T-cell (primary cell): ENCODE data around the gene HHEX. TPM values are rescaled to one million over a fixed set of nuclear protein-coding genes. Genes with fewer than 3 reads are reported as not detected.

Source experiments
- ATAC-seq, 4 experiments: fragments of 200-7000 bp in 3 of 4; fragments of 150-1000 bp in 1 of 4; cut with Tn5 transposase; replicated peaks in 1 of 4; 1 replicate in 3 of 4; 2 replicates in 1 of 4; pipeline ENCODE4 v1.10.0; 2021; ENCODE audit warnings: moderate library complexity in 3 of 4, mild to moderate bottlenecking in 2 of 4, moderate number of reproducible peaks in 1 of 4
- CTCF ChIA-PET, 2 donors: fragments of 300-600 bp; sonication (Branson Sonifier 250); formaldehyde crosslinking; loops; one replicate each; lab custom pipeline; 2022; ENCODE audit warnings: antibody characterized with exemption in 2 of 2; lab: Charles Lee
- POLR2A ChIA-PET, 2 donors: fragments of 300-600 bp; sonication (Branson Sonifier 250); formaldehyde crosslinking; loops; one replicate each; lab custom pipeline; 2022; ENCODE audit warnings: antibody characterized with exemption in 2 of 2; lab: Charles Lee
- DNase-seq, 35 experiments: peaks; one replicate each; pipeline versions ENCODE4 v3.0.0 to v3.0.0-alpha.2; 2013 to 2023
- H3K27ac ChIP-seq: one replicate; pipeline ENCODE4 v1.5.1; 2013; ENCODE audit warnings: low read length
- H3K27me3 ChIP-seq, 2 experiments: replicated peaks in 1 of 2; 1 replicate in 1 of 2; 2 replicates in 1 of 2; pipeline versions ENCODE4 v1.6.1 to v1.7.0; 2013; ENCODE audit warnings: low read length in 1 of 2, mixed read lengths in 1 of 2; ENCODE audit not compliant: control insufficient read depth in 2 of 2, insufficient read depth in 2 of 2; ENCODE audit errors: extremely low read depth in 1 of 2
- H3K36me3 ChIP-seq, 2 donors: 1 replicate in 1 of 2; 2 replicates in 1 of 2; pipeline versions ENCODE4 v1.6.1 to v1.7.0; 2013; ENCODE audit warnings: low read length in 1 of 2; ENCODE audit not compliant: control insufficient read depth in 2 of 2, insufficient read depth in 1 of 2; ENCODE audit errors: extremely low read depth in 1 of 2
- H3K4me1 ChIP-seq, 2 experiments: 1 replicate in 1 of 2; 2 replicates in 1 of 2; pipeline versions ENCODE4 v1.6.1 to v1.7.0; 2013; ENCODE audit warnings: low read length in 2 of 2, mixed read lengths in 1 of 2; ENCODE audit not compliant: insufficient read depth in 2 of 2, control insufficient read depth in 1 of 2; ENCODE audit errors: extremely low read depth in 1 of 2
- H3K4me3 ChIP-seq, 2 donors: 1 replicate in 1 of 2; 2 replicates in 1 of 2; pipeline versions ENCODE4 v1.5.1 to v1.7.0; 2013; ENCODE audit warnings: mild to moderate bottlenecking in 2 of 2, low read length in 1 of 2, moderate library complexity in 1 of 2; ENCODE audit not compliant: control insufficient read depth in 1 of 2; ENCODE audit errors: extremely low read depth in 1 of 2
- H3K9me3 ChIP-seq: 2 replicates; pipeline ENCODE4 v1.7.0; 2013
- H3K27ac Mint-ChIP-seq, 2 donors: one replicate each; pipeline ENCODE4 v1.8.0; 2020 to 2021; ENCODE audit warnings: mild to moderate bottlenecking in 2 of 2, mixed read lengths in 2 of 2
- H3K27me3 Mint-ChIP-seq, 2 donors: one replicate each; pipeline ENCODE4 v1.8.0; 2021 to 2022; ENCODE audit warnings: mixed read lengths in 2 of 2
- H3K36me3 Mint-ChIP-seq: one replicate; pipeline ENCODE4 v1.8.0; 2021; ENCODE audit warnings: mixed read lengths
- H3K4me1 Mint-ChIP-seq, 3 donors: one replicate each; pipeline ENCODE4 v1.8.0; 2020 to 2022; ENCODE audit warnings: mixed read lengths in 3 of 3, mild to moderate bottlenecking in 1 of 3
- H3K4me3 Mint-ChIP-seq, 3 donors: one replicate each; pipeline ENCODE4 v1.8.0; 2020 to 2022; ENCODE audit warnings: mild to moderate bottlenecking in 3 of 3, mixed read lengths in 3 of 3, moderate library complexity in 3 of 3
- H3K9me3 Mint-ChIP-seq, 3 donors: one replicate each; pipeline ENCODE4 v1.8.0; 2020 to 2022; ENCODE audit warnings: mixed read lengths in 3 of 3
- WGBS: methylation state at CpG from one replicate; pipeline ENCODE4 v1.1.5; 2013; ENCODE audit warnings: missing lambda C conversion rate; ENCODE audit not compliant: insufficient coverage; 5-methylcytosine and 5-hydroxymethylcytosine counted together
- total RNA-seq, 35 experiments: library from RNA in 6 of 35; stranded (reverse) in 6 of 35; fragments of 120-200 nt in 1 of 35; gene quantifications; one replicate each; pipeline versions ENCODE4 v1.2.1 to v1.2.4 and lab custom pipeline; 2013 to 2026

Gene HHEX
- total RNA-seq, 5 donors from 2014 or later (not counting 1 experiment from before 2014, with no cell fraction given), result 1.3 to 5.8 (median 3.6) TPM

GRCh38 chr10:92656266-92656961, 33.3 kb upstream of the HHEX start:
- H3K36me3 ChIP-seq, result peaks cover 0 to 3% of the 10 kb centered on the region in 2 donors
- H3K4me1 ChIP-seq, result no peaks in the 10 kb centered on the region
- no peaks in the 10 kb centered on the region for H3K27me3 ChIP-seq
- no peak overlapping the region for H3K4me3 ChIP-seq
- no peaks in the 10 kb centered on the region for H3K9me3 ChIP-seq
- Mint-ChIP-seq H3K4me1 (no peaks in the 10 kb centered on the region), H3K27me3 (no peaks in the 10 kb centered on the region), H3K27ac (no peak overlapping the region), H3K4me3 (no peak overlapping the region), H3K36me3 (peaks cover 9% of the 10 kb centered on the region), H3K9me3 (no peaks in the 10 kb centered on the region)
- 100% methylated on average over 4 of the region's 7 CpGs for WGBS
- ATAC-seq (no peak), DNase-seq (no peak)
- ChIA-PET POLR2A (no interaction called here), CTCF (no interaction called here)
- no peak overlapping the region for H3K27ac ChIP-seq

- Mint-ChIP-seq H3K36me3 (peaks cover 10% of the 10 kb centered on the region), H3K9me3 (peaks cover 0 to 1% (median under 1%) of the 10 kb centered on the region in 3 donors), H3K4me3 (no peak overlapping the region), H3K27ac (no peak overlapping the region), H3K4me1 (no peaks in the 10 kb centered on the region), H3K27me3 (no peaks in the 10 kb centered on the region)
- POLR2A ChIA-PET, result no interaction called here
- DNase-seq, result no peak
- no peaks in the 10 kb centered on the region for H3K4me1 ChIP-seq
- no peak for ATAC-seq
- WGBS, result 90% methylated on average over 3 of the region's 5 CpGs
- no peak overlapping the region for H3K4me3 ChIP-seq
- no peaks in the 10 kb centered on the region for H3K9me3 ChIP-seq
- H3K27ac ChIP-seq, result no peak overlapping the region
- CTCF ChIA-PET, result no interaction called here
- H3K27me3 ChIP-seq, result no peaks in the 10 kb centered on the region
- H3K36me3 ChIP-seq, result peaks cover 0 to 3% of the 10 kb centered on the region in 2 donors
Measured at GRCh38 chr10:92657024-92657423, 32.7 kb upstream of the HHEX start.

GRCh38 chr10:92662848-92663247, 26.9 kb upstream of the HHEX start:
- DNase-seq (no peak), ATAC-seq (no peak)
- H3K27me3 Mint-ChIP-seq, result no peaks in the 10 kb centered on the region

GRCh38 chr10:92664322-92664721, 25.4 kb upstream of the HHEX start:
- H3K4me1 Mint-ChIP-seq, result no peaks in the 10 kb centered on the region
- H3K36me3 Mint-ChIP-seq, result peaks cover 10% of the 10 kb centered on the region
- no peak overlapping the region for H3K27ac ChIP-seq
- ATAC-seq (no peak), DNase-seq (no peak)
- H3K4me3 Mint-ChIP-seq, result no peak overlapping the region
- H3K27me3 Mint-ChIP-seq, result no peaks in the 10 kb centered on the region
- H3K27ac Mint-ChIP-seq, result no peak overlapping the region
- ChIA-PET CTCF (no interaction called here), POLR2A (no interaction called here)
- no peak overlapping the region for H3K4me3 ChIP-seq
- H3K9me3 ChIP-seq, result no peaks in the 10 kb centered on the region
- H3K27me3 ChIP-seq, result no peaks in the 10 kb centered on the region
- no peaks in the 10 kb centered on the region for H3K36me3 ChIP-seq
- H3K9me3 Mint-ChIP-seq, result peaks cover 8 to 21% (median 15%) of the 10 kb centered on the region in 3 donors
- H3K4me1 ChIP-seq, result no peaks in the 10 kb centered on the region

More at GRCh38 chr10:92662848-92663247, 26.9 kb upstream of the HHEX start:
- no peak overlapping the region for H3K27ac Mint-ChIP-seq
- no peak overlapping the region for H3K4me3 ChIP-seq
- H3K36me3 ChIP-seq, result no peaks in the 10 kb centered on the region
- no peaks in the 10 kb centered on the region for H3K27me3 ChIP-seq
- peaks cover 8 to 21% (median 15%) of the 10 kb centered on the region in 3 donors for H3K9me3 Mint-ChIP-seq
- ChIA-PET CTCF (no interaction called here), POLR2A (no interaction called here)
- H3K4me1 ChIP-seq, result no peaks in the 10 kb centered on the region
- no peak overlapping the region for H3K4me3 Mint-ChIP-seq
- H3K36me3 Mint-ChIP-seq, result peaks cover 10% of the 10 kb centered on the region
- H3K27ac ChIP-seq, result no peak overlapping the region
- no peaks in the 10 kb centered on the region for H3K9me3 ChIP-seq
- H3K4me1 Mint-ChIP-seq, result no peaks in the 10 kb centered on the region

DNA sequence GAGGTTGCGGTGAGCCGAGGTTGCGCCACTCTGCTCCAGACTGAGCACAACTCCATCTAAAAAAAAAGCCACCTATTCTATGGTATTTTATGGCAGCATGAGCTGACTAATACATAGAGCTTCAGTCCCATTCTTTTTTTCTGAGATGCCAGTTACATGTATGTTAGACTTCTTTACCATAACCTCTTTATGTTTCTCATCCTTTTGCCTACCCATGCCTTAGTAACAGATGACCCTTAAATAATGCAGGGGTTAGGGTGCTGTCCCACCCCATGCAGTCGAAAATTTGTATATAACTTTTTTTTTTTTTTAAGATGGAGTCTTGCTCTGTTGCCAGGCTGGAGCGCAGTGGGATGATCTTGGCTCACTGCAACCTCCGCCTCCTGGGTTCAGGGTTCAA, 22.7 kb upstream of the HHEX start:
- H3K27ac Mint-ChIP-seq, result no peak overlapping the region
- H3K4me3 ChIP-seq, result no peak overlapping the region
- ChIA-PET CTCF (no interaction called here), POLR2A (no interaction called here)
- H3K4me1 ChIP-seq, result no peaks in the 10 kb centered on the region
- DNase-seq (no peak), ATAC-seq (no peak)
- H3K27me3 Mint-ChIP-seq, result peaks cover 0 to 3% of the 10 kb centered on the region in 2 donors
- H3K36me3 Mint-ChIP-seq, result peaks cover 9% of the 10 kb centered on the region
- no peaks in the 10 kb centered on the region for H3K9me3 ChIP-seq
- H3K4me3 Mint-ChIP-seq, result no peak overlapping the region
- no peak overlapping the region for H3K27ac ChIP-seq
- 100% methylated on average over 5 of the region's 6 CpGs for WGBS
- peaks cover 8 to 19% (median 14%) of the 10 kb centered on the region in 3 donors for H3K9me3 Mint-ChIP-seq
- H3K27me3 ChIP-seq, result peaks cover 0 to 4% of the 10 kb centered on the region in 2 experiments
- H3K4me1 Mint-ChIP-seq, result no peaks in the 10 kb centered on the region
- H3K36me3 ChIP-seq, result no peaks in the 10 kb centered on the region

DNA sequence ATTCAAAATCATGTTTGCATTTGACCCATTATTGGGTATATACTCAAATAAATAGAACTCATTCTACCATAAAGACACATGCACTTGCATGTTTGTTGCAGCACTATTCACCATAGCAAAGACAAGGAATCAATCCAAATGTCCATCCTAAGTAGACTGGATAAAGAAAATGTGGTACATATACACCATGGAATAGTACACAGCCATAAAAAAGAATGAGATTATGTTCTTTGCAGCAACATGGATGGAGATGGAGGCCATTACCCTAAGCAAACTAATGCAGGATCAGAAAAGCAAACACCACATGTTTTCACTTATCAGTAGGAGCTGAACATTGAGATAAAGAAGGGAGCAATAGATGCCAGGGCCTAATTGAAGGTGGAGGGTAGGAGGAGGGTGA, 12.0 kb upstream of the HHEX start:
- H3K4me3 Mint-ChIP-seq, result no peak overlapping the region

More for the DNA sequence above, 12.0 kb upstream of the HHEX start:
- Histone ChIP-seq H3K36me3 (no peaks in the 10 kb centered on the region), H3K4me1 (no peaks in the 10 kb centered on the region), H3K27me3 (peaks cover 0 to 8% of the 10 kb centered on the region in 2 experiments), H3K27ac (no peak overlapping the region), H3K9me3 (no peaks in the 10 kb centered on the region), H3K4me3 (no peak overlapping the region)
- Mint-ChIP-seq H3K27ac (no peak overlapping the region), H3K9me3 (no peaks in the 10 kb centered on the region), H3K36me3 (no peaks in the 10 kb centered on the region), H3K4me1 (no peaks in the 10 kb centered on the region), H3K27me3 (peaks cover 0 to 13% of the 10 kb centered on the region in 2 donors)
- ChIA-PET CTCF (no interaction called here), POLR2A (no interaction called here)
- DNase-seq (no peak), ATAC-seq (no peak)
